Lower leg skin (tissue), 4 donors: ENCODE data around the gene SLC29A3. TPM values are rescaled to one million over a fixed set of nuclear protein-coding genes. Genes with fewer than 3 reads are reported as not detected.

Source experiments
- DNase-seq, 2 donors: peaks; one replicate each; pipeline ENCODE4 v3.0.0-alpha.2; 2019; ENCODE audit warnings: low spot score in 2 of 2
- H3K4me3 ChIP-seq: fragments of 200-600 bp; sonication (generic); 2 replicates; pipeline ENCODE4 v1.5.1; 2017; ENCODE audit warnings: mild to moderate bottlenecking, low read depth; ENCODE audit not compliant: poor library complexity, severe bottlenecking
- CTCF ChIP-seq, 3 donors: fragments of 450-650 bp; IDR thresholded peaks; one replicate each; pipeline ENCODE4 v1.5.1; 2016; ENCODE audit warnings: antibody characterized with exemption in 3 of 3, mild to moderate bottlenecking in 3 of 3, moderate library complexity in 2 of 3
- POLR2A ChIP-seq, 2 donors: fragments of 450-650 bp; IDR thresholded peaks; one replicate each; pipeline ENCODE4 v1.6.1; 2016 to 2017; ENCODE audit warnings: antibody characterized with exemption in 2 of 2, mild to moderate bottlenecking in 1 of 2, moderate library complexity in 1 of 2
- WGBS, 2 donors: methylation state at CpG; one replicate each; pipeline ENCODE4 v1.1.5; 2018; 5-methylcytosine and 5-hydroxymethylcytosine counted together
- intact Hi-C: fragments of 100-400 bp; cut with DNase I; formaldehyde crosslinking; loops from one replicate; pipeline ENCODE4 v1.15.0; 2023; ENCODE audit warnings: low total_unique reads
- total RNA-seq, 4 donors: library from RNA; depleted of rRNA; stranded (reverse); fragments of >200 nt; gene quantifications; one replicate each; pipeline ENCODE4 v1.1.0, GENCODE V29; 2016

SLC29A3 gene
- total RNA-seq, 4 donors from 2014 or later, result 1.1 to 5.7 (median 2.6) TPM

- 82 to 94% methylated on average over 16 to 26 of the region's 26 CpGs for WGBS, 2 donors
- intact Hi-C loops, result loop anchor here (5.0 kb wide), 1 partner anchor 374 kb away; no protein-coding TSS in a partner anchor
- no peak for TF ChIP-seq POLR2A (IDR thresholded peaks at IDR 0.05)
- TF ChIP-seq CTCF (IDR thresholded peaks at IDR 0.05), result no peak
- H3K4me3 ChIP-seq, result no peak overlapping the region
- no peak for DNase-seq
Observed at GRCh38 chr10:71290806-71291527, 28.1 kb upstream of the SLC29A3 start.

- WGBS, 2 donors, result 95 to 96% methylated on average over 13 of the region's 13 CpGs
- TF ChIP-seq CTCF (IDR thresholded peaks at IDR 0.05), result no peak
- no peak for TF ChIP-seq POLR2A (IDR thresholded peaks at IDR 0.05)
- H3K4me3 ChIP-seq, result no peak overlapping the region
- intact Hi-C loops, result loop anchor here (5.0 kb wide), 1 partner anchor 374 kb away; no protein-coding TSS in a partner anchor
- no peak for DNase-seq
Observed at GRCh38 chr10:71291528-71291900, 27.5 kb upstream of the SLC29A3 start.

- intact Hi-C loops, result loop anchor here (5.0 kb wide), 1 partner anchor 376 kb away; no protein-coding TSS in a partner anchor
- no peak for TF ChIP-seq POLR2A (IDR thresholded peaks at IDR 0.05)
- TF ChIP-seq CTCF (IDR thresholded peaks at IDR 0.05), result no peak
Observed at GRCh38 chr10:71292624-71293445, 26.2 kb upstream of the SLC29A3 start.

GRCh38 chr10:71293446-71294084, 25.5 kb upstream of the SLC29A3 start:
- intact Hi-C loops, result loop anchor here (5.0 kb wide), 1 partner anchor 376 kb away; no protein-coding TSS in a partner anchor
- TF ChIP-seq POLR2A (IDR thresholded peaks at IDR 0.05), result no peak
- no peak for TF ChIP-seq CTCF (IDR thresholded peaks at IDR 0.05)
- no peak for DNase-seq
- 50 to 75% methylated on average over 16 to 19 of the region's 19 CpGs for WGBS, 2 donors
- H3K4me3 ChIP-seq, result no peak overlapping the region

More at GRCh38 chr10:71292624-71293445, 26.2 kb upstream of the SLC29A3 start:
- no peak for DNase-seq
- WGBS, 2 donors, result 72% methylated on average over 10 of the region's 10 CpGs
- H3K4me3 ChIP-seq, result no peak overlapping the region

- intact Hi-C loops, result loop anchor here (5.0 kb wide), 1 partner anchor 377 kb away; no protein-coding TSS in a partner anchor
- no peak for DNase-seq
- H3K4me3 ChIP-seq, result no peak overlapping the region
- TF ChIP-seq POLR2A (IDR thresholded peaks at IDR 0.05) (no peak), CTCF (IDR thresholded peaks at IDR 0.05) (no peak)
- 54% methylated on average over 6 of the region's 6 CpGs for WGBS, 2 donors
Observed at GRCh38 chr10:71294091-71294561, 24.9 kb upstream of the SLC29A3 start.
